GM19397 (cell line): Measurements from ENCODE around the gene IL1RAP.

ENCODE experiments used
- ATAC-seq: cut with Tn5 transposase; IDR thresholded peaks from one replicate; pipeline ENCODE4 v1.9.1; 2021; ENCODE audit warnings: mild to moderate bottlenecking, moderate library complexity; ENCODE audit not compliant: unreplicated experiment

Gene IL1RAP

GRCh38 chr3:190541008-190541407 is 27.1 kb downstream of the IL1RAP start:
- ATAC-seq, result no peak

- no peak for ATAC-seq
These were observed 27.7 kb downstream of the IL1RAP start for GRCh38 chr3:190541560-190541959.

- no peak for ATAC-seq
These were observed 29.0 kb downstream of the IL1RAP start for GRCh38 chr3:190542846-190543245.

- no peak for ATAC-seq
These were observed 29.8 kb downstream of the IL1RAP start for GRCh38 chr3:190543671-190544070.

GRCh38 chr3:190545191-190545590 is 31.3 kb downstream of the IL1RAP start:
- no peak for ATAC-seq

GRCh38 chr3:190546881-190547510 is 33.1 kb downstream of the IL1RAP start:
- ATAC-seq, result no peak

GRCh38 chr3:190548031-190548656 is 34.3 kb downstream of the IL1RAP start:
- ATAC-seq, result no peak

GRCh38 chr3:190552021-190552420 is 38.1 kb downstream of the IL1RAP start:
- ATAC-seq, result no peak

DNA sequence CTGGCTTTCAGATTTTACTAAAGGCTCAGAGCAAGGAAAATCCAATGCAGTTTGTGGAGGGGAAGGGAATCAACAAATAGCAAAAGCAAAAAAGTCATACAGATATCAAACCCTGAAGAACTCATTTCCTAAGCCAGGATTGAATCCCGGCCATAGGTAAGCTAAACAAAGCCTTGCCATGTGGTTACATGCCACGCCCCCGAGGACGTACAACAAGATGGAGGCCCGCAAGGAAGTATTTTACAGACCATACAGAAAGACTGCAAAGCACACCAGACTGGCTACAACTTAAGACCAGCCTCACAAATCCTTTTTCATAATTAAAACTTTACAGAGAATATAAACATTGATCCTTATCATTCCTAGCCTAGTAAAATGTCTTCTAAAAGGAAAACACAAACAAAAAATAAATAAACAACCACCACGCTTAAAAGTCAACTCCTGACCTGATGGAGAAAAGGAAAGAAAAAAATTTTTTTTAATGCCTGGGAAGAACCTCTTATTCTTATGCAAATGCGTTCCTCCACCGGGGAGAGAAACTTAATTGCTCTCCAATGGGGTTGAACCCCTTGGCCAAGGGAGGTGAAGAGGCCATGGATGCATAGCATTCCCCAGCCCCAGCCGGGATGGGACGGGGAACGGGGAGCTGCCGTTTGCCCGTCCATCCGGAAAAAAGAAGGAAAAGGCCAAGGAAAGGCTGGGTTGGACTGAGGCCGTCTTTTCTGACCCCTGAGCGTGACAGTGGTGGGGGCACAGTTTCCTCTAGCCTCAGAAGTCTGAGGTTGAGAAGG is 39.3 kb downstream of the IL1RAP start:
- no peak for ATAC-seq

- ATAC-seq, result no peak
These were observed 40.3 kb downstream of the IL1RAP start for GRCh38 chr3:190554197-190554596.

DNA sequence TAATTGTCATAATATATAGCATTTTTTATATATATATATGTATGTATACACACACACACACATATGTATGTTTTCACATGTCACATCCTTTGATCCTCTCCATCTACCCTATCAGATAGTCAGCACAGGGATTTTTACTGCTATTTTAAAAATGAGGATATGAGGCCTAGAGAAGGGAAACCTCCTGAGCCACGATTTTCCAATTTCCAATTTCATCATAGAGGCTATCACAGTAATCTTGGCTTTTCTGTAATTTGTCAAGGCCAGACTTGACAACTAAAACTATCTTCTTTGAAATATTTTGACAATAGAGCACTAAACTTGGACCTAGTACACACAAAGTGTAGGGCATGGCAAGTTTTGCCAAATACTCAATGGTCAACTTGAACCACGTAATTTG is 42.5 kb downstream of the IL1RAP start:
- no peak for ATAC-seq

DNA sequence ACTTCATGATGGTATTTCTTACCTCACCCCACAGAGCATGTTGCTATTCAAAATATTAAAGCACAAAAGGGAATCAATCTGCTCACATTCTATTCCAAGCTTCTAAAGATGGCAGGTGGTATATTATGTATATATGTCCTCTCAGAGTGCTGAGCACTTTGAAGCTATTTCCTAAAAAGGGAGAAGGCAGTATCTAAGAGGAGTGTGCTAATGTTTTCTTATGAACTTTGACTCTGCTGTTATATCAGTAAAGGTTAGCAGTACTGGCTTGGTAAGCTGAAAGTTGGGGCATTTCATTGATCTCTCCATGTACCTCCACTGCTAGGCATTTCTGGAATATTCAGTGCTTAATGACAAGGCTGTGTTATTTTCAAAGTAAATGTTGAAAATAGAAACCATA is 43.4 kb downstream of the IL1RAP start:
- ATAC-seq, result no peak

DNA sequence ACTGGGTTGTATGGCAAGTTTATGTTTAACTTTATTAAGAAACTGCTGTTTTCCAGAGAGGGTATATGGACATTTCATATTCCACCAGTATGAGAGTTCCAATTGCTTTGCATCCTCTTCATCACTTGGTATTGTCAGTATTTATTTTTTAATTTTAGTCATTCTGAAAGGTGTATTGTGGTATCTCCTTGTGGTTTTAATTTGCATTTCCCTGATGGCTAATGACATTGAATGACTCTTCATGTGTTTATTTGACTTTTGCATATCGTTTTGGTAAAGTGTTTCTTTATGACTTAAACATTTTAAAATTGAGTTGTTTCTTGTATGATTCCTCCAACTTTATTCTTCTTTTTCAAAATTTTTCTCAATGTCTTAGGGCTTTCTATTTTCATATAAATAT is 44.4 kb downstream of the IL1RAP start:
- no peak for ATAC-seq

DNA sequence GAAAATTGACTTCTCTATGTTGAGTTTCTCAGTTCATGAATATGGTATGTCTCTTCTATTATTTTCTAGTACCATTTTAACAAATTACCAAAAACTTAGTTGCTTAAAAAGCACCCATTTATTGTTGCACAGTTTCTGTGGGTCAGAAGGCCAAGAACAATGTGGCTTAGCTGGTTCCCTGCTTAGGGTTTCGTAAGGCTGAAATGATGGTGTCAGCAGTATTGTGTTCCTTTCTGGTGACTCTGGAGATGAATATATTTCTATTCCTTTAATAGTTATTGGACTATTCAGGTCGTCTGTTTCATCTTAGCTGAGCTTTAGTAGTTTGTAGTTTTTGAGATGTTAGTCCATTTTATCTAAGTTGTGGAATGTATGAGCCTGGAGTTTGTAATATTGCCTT is 44.9 kb downstream of the IL1RAP start:
- no peak for ATAC-seq

GRCh38 chr3:190560013-190560895 is 46.4 kb downstream of the IL1RAP start:
- ATAC-seq, result no peak

DNA sequence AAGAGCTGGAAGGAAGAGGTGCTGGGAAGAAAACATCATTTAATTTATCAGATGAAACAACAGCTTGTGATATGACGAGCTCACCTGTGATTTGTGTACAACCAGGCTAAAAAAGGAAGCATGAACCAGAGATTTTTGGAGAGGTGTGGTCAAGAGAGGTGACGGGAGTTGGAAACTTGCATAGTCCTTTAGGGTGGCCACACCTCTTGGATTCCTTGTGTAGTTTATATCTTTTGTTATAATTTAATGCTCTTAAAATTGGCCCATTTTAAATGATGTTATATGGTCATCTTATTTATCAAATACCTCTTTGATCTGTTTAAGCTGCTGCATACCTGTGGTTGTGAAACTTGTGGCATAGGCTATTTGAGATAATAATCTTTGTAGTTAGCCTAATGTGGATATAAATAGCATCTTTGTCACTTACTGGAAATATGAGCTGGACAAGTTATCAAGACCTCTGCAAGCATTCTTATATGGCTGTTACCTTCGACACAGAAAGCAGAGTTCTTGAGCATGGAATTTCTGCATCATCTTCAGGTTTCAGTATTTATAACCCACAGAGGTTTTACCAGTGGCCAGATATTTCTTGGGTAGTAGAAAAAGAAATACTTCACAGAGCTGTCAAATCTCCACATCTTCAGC is 49.1 kb downstream of the IL1RAP start:
- ATAC-seq, result no peak

DNA sequence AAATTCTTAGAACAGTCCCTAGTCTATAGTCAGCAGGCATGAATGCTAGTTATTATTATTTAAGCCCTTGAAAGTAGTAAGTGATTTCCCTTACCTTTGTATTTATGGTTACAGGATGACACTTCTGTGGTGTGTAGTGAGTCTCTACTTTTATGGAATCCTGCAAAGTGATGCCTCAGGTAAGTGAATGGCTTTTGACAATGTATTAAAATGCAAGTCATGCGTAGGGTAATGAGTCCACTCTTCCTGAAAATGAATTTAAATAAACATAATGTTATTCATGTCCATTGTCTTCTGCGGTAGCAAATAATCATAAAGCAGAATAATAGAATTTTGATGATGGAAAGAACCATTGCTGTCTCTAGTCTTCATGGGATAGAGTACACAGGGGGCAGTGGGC is 50.3 kb downstream of the IL1RAP start:
- ATAC-seq, result no peak

DNA sequence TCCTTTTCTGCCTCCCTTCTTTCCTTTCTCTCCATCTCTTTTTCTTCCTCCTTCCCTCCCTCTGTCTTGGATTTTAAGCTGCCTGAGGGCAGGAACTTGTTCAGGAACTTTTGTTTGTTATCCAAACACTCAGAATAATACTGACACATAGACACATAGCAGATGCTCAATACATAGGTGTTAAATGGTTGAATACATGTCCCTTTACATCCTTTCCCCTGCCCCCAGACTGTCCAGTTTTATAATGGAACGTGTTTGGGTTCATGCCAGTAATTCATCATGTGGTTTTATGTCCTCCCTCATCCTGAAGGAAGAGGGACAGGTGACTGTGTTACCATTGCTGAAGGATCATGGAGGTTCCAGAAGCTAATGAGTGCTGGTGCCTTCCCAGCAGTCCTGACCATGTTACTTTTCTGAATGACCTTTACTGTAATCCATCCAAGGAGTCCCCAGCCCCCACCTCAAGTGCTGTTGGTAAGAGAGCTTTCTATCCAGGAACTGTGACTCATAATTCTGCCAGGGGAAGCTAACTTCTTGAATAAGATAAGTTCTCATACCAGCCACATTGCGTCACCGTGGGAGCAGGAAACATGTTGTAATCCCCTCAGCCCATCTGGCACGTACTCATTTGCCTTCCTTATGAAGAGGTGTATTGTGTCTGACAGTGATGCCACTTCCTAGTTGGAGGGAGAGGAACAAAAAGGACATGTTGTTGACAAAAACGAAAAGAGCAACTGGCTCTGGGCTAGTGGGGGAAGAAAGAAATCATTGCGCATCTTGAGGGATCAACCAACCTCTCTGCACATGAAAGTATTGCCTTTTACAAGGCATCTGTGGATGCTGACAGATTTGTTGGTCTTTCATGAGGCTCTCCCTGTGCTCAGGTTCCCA is 52.4 kb downstream of the IL1RAP start:
- no peak for ATAC-seq

- no peak for ATAC-seq
These were observed 54.2 kb downstream of the IL1RAP start for GRCh38 chr3:190568036-190568435.

GRCh38 chr3:190574473-190574872 is 60.6 kb downstream of the IL1RAP start:
- no peak for ATAC-seq
